H1 (cell line): ENCODE data around the gene POM121L12.

ENCODE experiments used
- BRCA1 ChIP-seq: IDR thresholded peaks from 2 replicates; pipeline ENCODE4 v1.6.1; 2012; ENCODE audit warnings: low read depth, low read length, improper control_type of control experiment
- CBX5 ChIP-seq: fragments of 300-800, 300-1000 bp; sonication (generic); IDR thresholded peaks from 2 replicates; pipeline ENCODE4 v1.7.1; 2016; ENCODE audit warnings: antibody characterized with exemption, low read length, low read depth
- CEBPB ChIP-seq: IDR thresholded peaks from 2 replicates; pipeline ENCODE4 v1.6.1; 2012; ENCODE audit warnings: low read depth, low read length
- EP300 ChIP-seq, 2 experiments: IDR thresholded peaks; 1 replicate in 1 of 2; 2 replicates in 1 of 2; pipeline ENCODE4 v1.6.1; 2011 to 2012; ENCODE audit warnings: low read depth in 2 of 2, low read length in 2 of 2, mild to moderate bottlenecking in 2 of 2, borderline replicate concordance in 1 of 2, inconsistent platforms in 1 of 2, moderate library complexity in 1 of 2
- NANOG ChIP-seq: IDR thresholded peaks from 2 replicates; pipeline ENCODE4 v1.6.1; 2011; ENCODE audit warnings: low read length, low read depth, mild to moderate bottlenecking, inconsistent platforms; ENCODE audit not compliant: insufficient read depth, poor library complexity, severe bottlenecking
- SIN3A ChIP-seq, 2 experiments: IDR thresholded peaks in 1 of 2; conservative IDR thresholded peaks in 1 of 2; 2 replicates each; pipeline ENCODE4 v1.6.1; 2011 to 2012; ENCODE audit warnings: low read length in 2 of 2, improper control_type of control experiment in 1 of 2, low read depth in 1 of 2, mild to moderate bottlenecking in 1 of 2
- TAF1 ChIP-seq: IDR thresholded peaks from 2 replicates; pipeline ENCODE4 v1.6.1; 2011; ENCODE audit warnings: mild to moderate bottlenecking, low read depth, low read length
- TF ChIP-seq, protein P1 (sequence below): IDR thresholded peaks from 2 replicates; pipeline ENCODE4 v1.6.1; 2012; ENCODE audit warnings: low read length, inconsistent platforms

GRCh38 chr7:52995676-52996075, 39.8 kb upstream of the POM121L12 start:
- TF ChIP-seq TAF1 (no peak), BRCA1 (no peak), NANOG (no peak), SIN3A (conservative IDR thresholded peaks at IDR 0.05 in 1 of 2, IDR thresholded peaks at IDR 0.05 in 1 of 2; ENCODE audit: low read depth in 1 of 2, low read length in 2 of 2) (no peak), EP300 (IDR thresholded peaks at IDR 0.05; ENCODE audit: borderline replicate concordance in 1 of 2, low read depth in 2 of 2, low read length in 2 of 2) (no peak), CEBPB (no peak), CBX5 (no peak)
- TF ChIP-seq, protein P1, sequence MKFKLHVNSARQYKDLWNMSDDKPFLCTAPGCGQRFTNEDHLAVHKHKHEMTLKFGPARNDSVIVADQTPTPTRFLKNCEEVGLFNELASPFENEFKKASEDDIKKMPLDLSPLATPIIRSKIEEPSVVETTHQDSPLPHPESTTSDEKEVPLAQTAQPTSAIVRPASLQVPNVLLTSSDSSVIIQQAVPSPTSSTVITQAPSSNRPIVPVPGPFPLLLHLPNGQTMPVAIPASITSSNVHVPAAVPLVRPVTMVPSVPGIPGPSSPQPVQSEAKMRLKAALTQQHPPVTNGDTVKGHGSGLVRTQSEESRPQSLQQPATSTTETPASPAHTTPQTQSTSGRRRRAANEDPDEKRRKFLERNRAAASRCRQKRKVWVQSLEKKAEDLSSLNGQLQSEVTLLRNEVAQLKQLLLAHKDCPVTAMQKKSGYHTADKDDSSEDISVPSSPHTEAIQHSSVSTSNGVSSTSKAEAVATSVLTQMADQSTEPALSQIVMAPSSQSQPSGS: no peak
